ENCODE measurements around the gene EEFSEC.

The EEFSEC gene

DNA sequence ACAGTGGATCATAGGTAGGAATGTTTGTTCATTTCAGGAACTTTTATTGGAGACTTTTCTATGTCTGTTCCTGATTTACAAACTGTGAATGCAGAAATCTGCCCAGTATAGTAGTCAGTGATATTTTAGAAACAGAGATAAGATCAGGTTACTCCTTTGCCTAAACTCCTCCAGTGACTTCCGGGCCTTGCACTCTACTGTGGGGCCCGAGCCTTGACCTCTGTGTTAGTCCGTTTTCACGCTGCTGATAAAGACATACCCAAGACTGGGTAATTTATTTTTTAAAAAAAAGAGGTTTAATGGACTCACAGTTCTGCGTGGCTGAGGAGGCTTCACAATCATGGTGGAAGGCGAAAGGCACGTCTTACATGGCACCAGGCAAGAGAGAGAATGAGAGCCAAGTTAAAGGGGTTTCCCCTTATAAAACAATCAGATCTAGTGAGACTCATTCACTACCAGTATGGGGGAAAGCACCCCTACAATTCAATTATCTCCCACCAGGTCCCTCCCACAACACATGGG is 186.3 kb downstream of the EEFSEC start:
- no peak for DNase-seq

DNA sequence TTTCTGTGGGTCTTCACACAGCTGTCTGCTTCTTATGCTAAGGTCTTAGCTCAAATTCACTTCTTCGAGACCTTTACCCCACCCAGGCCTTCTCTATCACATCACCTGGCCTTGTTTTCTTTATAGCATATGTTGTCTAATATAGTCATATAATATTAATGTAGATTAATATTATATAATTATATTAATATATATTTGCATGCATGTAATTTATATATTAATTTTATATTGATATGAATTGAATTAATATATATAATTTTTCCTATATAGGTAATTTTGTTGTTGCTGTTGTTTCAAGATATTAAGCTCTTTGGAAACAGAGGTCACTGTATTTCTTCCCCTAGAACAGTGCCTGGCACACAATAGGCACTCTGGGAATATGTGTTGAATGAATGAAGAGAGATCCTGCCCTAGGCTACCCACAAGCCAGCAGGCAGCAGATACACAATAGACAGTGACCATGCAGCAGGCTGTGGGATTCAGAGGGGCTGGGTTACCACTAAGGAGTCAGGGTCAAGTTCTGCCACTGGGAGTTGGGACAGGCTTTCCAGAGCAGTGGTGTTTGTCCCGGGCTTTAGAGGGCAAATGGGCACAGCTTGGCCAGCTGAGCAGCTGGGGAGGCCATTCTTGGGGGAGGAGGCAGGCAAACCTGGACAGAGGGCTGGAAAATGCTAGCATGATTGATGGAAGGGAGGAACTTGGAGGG is 187.1 kb downstream of the EEFSEC start:
- no peak for DNase-seq

DNA sequence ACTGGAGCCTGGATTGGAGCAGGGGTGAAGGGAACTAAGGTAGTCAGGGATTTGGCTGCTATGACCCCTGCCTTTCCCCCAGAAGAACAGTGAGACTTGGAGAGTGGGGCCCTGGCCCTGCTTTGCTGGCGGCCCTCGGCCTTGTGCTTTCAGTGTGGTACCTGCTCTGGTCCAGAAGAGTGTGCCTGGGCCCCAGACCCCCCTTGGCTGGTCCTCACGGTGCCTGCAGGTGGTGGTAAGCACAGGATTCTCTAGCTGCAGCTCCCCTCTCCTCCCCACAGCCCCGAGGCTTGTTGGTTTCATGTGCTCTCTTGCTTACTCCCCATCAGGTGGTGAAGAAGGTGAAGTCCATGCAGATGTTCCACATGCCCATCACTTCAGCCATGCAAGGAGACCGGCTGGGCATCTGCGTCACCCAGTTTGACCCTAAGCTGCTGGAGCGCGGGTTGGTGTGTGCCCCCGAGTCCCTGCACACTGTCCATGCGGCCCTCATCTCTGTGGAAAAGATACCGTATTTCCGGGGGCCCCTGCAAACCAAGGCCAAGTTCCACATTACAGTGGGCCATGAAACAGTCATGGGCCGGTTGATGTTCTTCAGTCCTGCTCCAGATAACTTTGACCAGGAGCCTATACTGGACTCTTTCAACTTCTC is 187.7 kb downstream of the EEFSEC start:
- no peak for DNase-seq

DNA sequence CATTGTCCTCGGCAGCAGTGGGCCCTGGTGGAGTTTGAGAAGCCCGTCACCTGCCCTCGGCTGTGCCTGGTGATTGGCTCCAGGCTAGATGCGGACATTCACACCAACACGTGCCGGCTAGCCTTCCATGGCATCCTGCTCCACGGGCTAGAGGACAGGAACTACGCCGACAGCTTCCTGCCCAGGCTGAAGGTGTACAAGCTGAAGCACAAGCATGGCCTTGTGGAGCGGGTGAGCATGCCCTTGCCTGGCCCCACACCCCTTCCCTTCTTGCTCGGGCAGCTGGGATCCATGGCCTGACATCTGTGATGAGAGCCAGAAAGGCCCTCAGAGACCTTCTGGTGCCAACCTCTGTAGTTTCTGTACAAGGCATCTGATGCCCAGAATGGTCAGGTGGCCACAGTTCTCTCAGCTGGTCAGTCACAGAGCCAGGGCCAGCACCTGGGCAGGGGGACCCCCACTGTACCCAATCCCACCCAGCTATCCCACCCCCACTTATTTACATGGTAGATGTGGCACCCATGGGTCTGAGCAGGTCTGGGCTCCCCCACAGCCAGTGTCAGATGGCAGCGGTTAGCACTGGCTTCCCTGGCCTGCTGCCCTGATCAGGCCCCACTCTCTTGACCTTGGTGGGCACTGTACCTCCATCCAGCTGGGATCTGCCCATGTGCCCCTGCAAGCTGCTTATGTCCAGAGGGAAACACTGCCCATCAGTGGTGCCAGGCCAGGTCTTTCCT is 188.5 kb downstream of the EEFSEC start:
- no peak for DNase-seq

DNA sequence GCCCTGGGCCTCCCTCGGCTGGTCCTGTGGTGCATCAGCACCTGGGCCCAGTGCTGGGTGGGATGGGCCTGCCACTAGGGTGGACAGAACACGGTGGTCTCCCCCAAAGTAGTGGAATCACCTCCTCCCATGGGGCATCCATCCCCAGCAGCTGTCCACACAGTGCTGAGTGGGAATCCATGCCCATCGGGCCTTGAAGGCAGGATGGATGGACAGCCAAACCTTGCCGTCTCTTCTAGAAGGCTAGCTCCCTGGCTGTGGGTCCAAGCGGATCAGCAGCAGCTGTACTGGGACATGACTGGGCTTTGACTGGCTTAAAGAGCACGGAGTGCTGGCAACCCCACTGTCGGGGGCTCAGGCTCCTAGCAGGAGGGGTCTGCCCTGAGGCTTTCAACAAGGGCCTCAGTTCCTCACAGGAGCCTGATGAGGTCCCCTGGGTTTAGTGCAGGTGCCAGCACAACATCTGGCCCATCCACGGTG is 189.5 kb downstream of the EEFSEC start:
- DNase-seq = no peak

DNA sequence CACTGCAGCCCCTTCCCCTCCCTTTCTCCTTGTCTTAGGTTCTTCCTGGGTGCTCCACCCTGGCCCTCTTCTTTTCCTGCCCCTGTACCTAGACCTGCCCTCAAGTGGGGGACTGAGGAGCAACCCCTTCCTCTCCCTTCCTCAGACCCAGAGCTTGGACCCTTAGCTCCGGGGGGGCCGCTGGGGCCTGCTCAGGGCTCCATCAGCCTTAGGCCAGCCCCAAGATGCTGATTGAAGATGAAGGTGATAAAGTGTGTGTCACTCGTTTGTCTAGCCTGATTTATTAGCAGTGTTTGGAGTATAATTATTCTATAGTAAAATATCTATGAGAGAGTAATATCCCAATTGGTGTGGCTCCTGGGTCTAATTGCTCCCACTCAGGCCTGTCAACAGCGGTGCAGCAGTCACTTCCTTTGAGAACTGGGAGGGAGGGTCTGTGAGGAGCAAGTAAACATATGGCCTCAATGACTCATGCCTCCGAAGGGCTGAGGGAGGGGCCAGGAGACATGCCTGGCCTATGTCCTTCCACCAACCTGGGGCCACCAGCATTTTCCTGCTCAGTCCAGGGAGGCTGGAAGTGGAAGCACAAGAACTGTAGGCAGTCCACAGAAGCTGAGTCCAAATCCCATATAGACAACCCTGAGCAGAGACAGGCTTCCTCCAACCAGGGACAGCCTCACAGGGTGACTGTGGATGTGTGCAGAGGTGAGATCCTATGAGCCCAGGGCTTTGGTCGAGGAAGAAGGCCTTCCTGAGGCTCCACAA is 190.2 kb downstream of the EEFSEC start:
- DNase-seq = peak; percentile 77

DNA sequence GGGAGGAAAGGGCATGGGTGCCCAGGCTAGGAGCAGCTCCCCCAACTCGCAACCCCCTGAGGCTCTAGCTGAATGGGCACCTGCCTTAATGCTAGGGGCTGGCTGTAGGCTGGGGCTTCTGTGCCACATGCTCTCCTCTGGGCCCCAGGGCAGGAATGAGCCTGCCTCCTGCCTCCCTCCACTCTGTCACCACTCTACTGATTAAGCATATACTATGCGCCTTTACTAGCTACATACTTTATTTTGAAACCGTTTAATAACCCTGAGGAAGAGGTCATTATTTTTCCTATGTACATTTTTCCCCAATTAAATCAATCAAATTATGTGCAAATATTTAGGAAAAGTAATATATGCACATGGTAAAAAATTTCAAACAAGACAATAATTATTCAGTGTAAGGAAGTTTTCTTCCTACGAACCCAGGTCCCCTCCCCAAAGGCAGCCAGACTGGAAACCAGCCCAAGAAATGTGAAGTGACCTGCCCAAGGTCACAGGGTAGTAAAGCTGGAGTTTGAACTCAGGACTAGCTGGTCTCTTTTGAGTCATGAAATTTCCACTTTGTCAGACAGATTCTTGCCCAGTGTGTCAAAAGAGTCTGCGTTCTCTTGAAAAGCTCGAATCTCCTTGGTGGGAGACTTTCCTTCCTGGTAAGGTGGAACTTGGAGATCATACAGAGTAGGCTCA is 190.9 kb downstream of the EEFSEC start:
- DNase-seq = no peak

DNA sequence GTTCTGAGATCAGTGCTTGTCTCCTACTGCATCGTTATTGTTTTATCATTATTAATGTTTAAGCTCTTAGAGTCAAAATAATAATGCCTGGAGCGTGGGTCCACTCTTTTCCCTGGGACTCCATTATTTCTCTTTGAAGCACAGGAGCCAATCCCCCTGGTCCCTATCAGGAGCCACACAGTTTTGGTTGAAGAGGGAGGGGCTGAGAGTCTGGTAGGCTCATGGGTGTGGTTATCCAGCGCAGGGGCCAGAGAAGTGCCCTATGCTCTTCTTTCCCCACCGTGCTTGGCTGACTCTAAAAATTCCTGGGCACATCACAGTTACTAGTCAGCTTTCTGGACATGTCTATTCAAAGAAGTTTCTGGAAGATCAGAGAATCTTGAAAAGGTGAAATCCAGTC is 191.9 kb downstream of the EEFSEC start:
- DNase-seq = no peak

DNA sequence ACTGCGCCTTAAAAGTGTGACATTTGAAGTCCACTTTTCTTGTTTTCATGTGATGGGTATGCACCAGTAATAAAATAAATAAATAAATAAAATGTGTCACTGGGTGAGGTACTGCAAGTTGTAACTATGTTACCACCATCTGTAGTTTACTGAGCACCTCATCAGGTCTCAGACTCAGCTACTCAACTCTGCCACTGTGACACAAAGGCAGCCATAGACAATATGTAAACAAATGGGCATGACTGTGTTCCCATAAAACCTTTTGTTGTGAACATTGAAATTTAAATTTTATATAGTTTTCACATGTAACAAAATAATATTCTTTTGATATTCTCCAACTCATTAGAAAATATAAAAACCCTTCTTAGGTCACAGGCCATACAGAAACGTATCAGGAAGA is 193.3 kb downstream of the EEFSEC start:
- no peak for DNase-seq

DNA sequence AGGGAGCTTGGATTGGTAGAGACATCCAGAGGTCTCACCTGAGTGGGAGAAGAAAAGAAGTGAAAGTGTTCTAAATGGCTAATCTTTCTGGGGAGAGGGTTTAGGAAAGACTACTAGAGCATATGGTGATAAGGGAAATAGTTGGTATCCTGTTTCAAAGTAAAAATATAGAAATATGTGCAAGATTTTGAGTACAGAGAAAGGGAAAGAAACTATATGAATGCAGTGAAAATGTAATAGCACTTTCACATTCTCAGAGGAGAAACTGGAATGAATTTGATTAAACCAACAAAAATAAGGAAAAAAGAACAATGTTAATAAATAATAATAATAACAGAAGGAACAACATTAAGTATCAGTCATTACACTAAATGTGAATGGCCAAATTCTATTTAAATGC is 194.0 kb downstream of the EEFSEC start:
- no peak for DNase-seq

DNA sequence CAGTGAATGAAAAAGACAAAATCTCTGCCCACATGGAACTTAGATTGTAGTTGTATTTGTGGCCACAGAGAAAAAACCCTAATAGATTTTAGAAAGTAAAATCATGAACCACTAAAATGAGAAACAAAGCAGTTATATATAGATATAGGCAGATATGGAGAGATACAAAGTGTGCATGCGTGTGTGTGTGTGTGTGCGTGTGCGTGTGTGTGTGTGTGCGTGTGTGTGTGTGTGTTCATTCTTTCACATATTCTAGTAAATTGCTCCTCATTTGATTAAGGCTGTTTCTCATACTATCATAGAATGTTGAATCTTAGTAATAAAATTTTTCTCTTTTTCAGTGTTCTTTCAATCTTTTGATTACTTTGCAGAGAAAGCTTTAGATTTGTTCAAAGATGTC is 194.8 kb downstream of the EEFSEC start:
- no peak for DNase-seq

DNA sequence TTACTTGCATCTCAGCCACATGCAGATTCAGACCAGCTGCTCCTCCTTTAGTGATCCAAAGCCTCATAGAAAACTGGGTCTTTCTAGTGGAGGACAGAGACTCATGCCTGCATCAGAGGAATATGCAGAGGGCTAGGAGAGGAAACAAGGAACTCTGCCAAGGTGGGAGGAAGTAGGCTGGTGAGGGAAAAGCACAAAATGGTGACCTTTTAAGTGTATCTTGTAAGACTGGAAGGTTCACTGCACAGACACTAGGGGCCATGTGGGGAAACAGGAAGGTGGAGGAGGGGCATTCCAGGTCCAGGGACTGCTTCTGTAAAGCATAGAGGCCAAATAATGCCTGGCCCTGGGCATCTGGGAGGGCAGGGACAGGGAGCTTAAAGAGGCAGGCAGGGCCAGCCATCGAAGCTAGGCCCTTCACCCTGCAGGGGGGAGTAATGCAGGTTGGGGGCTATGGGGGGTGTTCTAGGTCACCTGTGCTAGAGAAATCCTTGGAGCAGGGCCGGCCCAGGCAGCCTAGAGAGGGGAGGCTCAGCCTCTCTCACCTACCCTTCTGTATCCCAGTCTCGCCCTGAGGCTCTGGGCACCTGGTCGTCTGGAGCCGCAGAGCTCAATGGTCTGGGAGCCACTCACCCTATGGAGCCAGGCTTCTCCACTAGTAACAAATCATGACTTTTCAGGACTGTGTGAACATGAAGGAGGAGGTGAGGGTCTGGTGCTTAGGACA is 195.7 kb downstream of the EEFSEC start:
- no peak for DNase-seq

DNA sequence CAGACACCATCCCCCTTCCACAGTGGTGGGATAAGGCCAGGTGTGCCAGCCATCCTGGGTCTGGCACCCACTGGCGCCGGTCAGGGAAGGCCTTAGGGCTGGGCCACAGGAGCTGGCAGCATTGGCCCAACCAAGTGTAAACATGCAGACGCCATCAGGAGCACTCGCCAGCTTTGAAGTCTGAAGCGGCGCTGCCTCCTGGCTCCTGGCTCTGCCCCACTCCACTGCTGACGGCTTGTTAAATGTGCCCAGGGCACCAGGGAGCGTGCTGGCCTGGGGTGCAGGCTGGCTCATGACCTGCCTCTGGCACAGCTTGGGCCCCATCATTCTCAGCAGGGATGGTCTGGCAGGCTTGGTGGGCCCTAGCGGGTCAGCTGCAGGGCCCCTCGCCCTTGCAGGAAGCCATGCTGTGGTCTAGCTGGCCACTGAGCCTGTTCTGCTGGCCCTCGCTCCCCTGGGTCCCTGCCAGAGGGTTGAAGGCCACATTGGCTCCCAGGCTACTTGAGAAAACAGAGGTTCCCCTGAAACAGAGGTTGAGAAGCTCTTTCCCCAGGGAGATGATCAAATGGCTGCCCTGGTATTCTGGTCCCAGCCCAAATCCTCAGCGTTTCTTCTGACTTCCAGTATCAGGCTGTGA is 196.8 kb downstream of the EEFSEC start:
- no peak for DNase-seq

DNA sequence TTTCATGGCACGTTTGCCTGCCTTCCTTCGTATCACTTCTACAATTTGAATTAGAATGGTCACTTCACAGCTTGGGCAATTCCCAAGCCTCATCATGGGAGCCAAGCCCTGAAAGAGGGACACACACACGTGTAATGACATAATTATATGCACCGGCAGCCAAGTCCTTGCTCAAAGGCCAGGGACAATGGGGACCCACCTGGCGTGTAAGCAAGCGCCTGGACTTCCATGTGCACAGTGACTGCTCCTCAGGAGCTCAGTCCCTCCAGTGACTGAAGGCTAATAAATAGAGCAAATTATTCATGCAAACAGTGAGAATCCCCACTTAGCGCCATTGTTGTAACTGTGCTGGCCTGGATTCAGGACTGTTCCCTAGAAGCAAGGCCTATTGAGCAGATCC is 198.3 kb downstream of the EEFSEC start:
- no peak for DNase-seq

DNA sequence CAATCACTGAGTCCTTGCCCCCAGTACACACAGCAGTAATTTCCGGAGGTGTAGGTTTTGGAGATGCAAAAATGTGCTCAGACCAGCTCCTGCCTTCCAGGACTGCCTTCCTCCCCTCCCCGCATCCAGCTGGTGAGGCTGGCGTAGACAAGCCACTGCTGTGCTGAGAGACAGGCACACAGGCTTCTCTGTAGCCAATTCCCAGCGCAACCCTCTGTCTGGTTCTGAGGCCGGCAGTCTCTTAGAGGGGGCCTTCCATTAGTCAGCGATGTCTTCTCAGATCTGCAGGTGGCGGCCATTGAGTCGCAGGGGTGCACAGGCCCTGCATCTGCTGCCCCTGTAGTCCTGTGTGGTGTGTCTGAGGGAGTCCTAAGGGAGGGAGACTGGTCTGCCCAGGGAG is 199.0 kb downstream of the EEFSEC start:
- DNase-seq = no peak

DNA sequence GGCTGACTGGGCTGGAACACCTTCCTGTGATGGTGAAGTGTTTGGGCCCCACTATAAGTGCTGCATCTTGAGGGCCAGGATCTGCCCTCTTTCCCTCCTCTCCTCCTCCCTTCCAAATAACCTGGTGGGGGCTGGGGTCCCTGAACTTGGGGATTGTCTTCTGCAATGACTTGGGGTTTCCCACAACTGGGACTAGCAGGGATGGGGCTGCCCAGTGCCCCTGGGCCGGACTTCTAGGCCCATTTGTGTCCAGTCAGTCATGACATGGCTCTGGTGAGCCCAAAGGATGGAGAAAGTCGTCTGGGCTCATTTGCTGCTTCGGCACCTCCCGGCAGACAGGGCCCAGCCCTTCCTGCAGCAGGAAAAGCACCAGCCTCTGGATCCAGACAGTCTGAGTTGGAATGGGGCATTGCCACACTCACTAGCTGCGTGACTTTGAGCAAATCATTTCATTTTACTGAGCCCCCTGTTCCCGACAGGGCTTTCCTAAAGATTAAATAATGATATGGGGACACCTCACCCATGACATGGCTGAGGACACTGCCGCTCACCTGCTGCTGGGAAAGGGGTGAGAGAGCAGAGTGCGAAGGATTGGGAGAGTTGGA is 200.2 kb downstream of the EEFSEC start:
- no peak for DNase-seq

DNA sequence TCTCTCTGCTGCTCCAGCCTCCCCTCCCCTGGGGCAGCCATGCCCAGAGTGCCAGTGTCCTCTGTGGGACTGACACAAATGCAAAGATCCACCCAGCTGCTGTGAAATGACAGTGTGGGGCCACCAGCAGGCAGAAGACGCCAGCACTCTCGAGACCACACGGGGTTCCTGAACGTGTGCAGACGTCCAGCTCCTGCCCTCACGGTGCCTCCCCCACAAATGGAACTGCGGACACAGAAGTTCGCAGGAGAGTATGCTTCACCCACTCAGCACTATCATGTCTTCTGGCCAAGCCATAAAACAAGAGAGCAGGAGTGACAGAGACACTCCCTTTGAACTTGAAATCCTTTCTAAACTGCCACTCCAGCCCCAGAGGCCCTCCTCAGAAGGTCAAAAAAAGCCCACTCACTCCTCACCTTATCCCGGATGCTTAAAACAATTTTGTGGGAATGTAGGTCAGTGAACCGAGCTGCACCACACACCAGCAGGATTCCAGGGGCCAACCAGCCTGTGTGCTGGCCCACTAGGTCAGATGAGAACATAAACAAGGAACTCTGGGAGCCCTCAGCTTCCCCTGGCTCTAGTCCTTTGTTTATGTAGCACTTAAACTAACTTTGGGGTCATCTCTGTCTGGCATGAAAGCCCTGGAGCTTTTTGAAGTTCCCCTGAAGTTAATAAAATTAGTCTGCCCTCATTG is 200.9 kb downstream of the EEFSEC start:
- DNase-seq = peak; percentile 45

DNA sequence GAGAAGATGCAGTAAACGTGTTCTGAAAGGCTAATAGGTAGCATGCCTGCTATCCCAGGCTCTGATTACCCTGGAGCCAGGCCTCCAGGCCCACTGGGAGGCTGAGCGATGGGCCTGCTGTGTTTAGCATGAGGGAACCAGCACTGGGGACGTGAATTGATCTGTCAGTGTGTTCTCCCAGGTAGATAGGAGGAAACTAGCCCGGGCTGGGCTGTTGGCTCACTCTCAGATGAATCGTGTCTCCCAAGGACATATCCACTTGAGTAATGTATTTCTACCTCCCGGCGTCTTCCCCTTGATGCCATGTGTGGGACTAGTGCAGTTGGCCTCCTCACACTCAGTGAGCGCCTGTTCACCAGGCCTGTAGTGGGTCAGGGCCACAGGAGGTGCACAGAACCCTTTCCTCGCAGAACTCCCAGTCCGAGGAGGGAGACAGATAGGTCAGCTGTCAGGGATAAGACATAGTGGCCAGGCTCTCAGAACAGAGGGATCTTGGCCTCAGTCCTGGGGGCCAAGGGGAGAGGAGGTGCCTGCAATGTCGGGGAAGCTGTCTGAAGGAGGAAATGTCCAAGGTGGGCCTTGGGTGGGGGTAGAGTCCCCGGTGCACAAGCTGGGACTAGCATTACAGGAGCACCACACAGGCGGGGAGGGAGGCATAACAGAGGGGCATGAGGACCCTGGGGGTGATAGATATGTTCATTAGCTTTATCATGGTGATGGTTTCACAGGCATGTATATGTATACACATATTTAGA is 201.7 kb downstream of the EEFSEC start:
- no peak for DNase-seq

DNA sequence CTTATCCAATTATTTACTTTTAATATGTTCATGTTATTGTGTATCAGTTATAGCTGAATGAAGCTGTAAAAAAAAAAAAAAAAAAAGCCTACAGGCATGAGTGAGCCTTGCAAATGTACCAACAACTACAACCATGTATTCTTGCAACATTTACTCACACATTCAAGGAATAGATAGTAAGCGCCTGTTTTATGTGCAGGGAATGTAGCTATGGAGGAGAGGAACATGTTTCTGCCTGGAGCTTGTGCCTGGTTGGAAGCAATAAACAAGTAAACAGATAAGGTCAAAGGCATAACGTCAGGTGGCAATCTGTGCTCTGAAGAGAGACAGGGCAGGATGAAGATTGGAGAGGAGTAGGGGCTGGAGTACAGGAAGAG is 202.2 kb downstream of the EEFSEC start:
- DNase-seq = no peak

All from EL (cell line).